Measurements from ENCODE around the gene RAD17.

DNA sequence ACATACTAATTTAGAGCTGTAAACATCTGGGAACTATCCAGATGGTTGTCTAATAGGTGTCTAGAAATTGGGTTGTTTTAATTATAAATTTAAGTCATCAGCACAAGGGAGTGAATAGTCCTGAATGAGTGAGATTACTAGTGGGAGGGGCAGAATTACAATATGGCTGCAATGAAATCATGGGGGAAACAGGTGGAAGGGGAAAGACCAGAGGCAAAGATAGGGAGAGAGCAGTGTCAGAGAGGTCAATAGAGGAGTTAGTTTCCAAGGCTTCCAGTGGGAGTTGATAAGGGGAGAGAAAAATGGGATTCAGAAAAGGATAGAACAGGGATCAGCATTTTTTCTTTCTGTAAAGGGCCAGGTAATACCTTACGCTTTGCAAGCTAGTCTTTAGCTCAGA, 9.2 kb upstream of the RAD17 start:
- TF ChIP-seq RAD21 (IDR thresholded peaks at IDR 0.05 in 1 of 2, conservative IDR thresholded peaks at IDR 0.05 in 1 of 2; ENCODE audit: low read depth in 2 of 2, low read length in 2 of 2): no peak
- no peak for TF ChIP-seq POLR2AphosphoS5 (IDR thresholded peaks at IDR 0.05; ENCODE audit: low read depth, low read length)
- TF ChIP-seq RFX5 (IDR thresholded peaks at IDR 0.05; ENCODE audit: borderline replicate concordance, low read depth, low read length): no peak
- TF ChIP-seq TAF1 (IDR thresholded peaks at IDR 0.05; ENCODE audit: low read depth, low read length): no peak
- TF ChIP-seq EZH2 (IDR thresholded peaks at IDR 0.05; ENCODE audit: low read depth, low read length, severe bottlenecking): no peak
- no peak for TF ChIP-seq JUN (IDR thresholded peaks at IDR 0.05; ENCODE audit: low read depth, low read length)
- no peak for TF ChIP-seq CHD1 (IDR thresholded peaks at IDR 0.05; ENCODE audit: low read depth, low read length)
- TF ChIP-seq, protein P1, sequence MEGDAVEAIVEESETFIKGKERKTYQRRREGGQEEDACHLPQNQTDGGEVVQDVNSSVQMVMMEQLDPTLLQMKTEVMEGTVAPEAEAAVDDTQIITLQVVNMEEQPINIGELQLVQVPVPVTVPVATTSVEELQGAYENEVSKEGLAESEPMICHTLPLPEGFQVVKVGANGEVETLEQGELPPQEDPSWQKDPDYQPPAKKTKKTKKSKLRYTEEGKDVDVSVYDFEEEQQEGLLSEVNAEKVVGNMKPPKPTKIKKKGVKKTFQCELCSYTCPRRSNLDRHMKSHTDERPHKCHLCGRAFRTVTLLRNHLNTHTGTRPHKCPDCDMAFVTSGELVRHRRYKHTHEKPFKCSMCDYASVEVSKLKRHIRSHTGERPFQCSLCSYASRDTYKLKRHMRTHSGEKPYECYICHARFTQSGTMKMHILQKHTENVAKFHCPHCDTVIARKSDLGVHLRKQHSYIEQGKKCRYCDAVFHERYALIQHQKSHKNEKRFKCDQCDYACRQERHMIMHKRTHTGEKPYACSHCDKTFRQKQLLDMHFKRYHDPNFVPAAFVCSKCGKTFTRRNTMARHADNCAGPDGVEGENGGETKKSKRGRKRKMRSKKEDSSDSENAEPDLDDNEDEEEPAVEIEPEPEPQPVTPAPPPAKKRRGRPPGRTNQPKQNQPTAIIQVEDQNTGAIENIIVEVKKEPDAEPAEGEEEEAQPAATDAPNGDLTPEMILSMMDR (IDR thresholded peaks at IDR 0.05; ENCODE audit: control extremely low read depth in 1 of 3, insufficient read depth in 1 of 3, low read depth in 1 of 3, low read length in 3 of 3): no peak
- TF ChIP-seq POLR2A (IDR thresholded peaks at IDR 0.05; ENCODE audit: control extremely low read depth in 1 of 2, low read depth in 2 of 2, low read length in 2 of 2): no peak
